H1 (cell line): ENCODE data around the gene KCNQ1OT1. TPM values are rescaled to one million over a fixed set of nuclear protein-coding genes. Genes with fewer than 3 reads are reported as not detected.

Experiments used
- BACH1 ChIP-seq: IDR thresholded peaks from 2 replicates; pipeline ENCODE4 v1.6.1; 2012; ENCODE audit warnings: low read length, improper control_type of control experiment
- CHD2 ChIP-seq: IDR thresholded peaks from 2 replicates; pipeline ENCODE4 v1.6.1; 2012; ENCODE audit warnings: low read length, improper control_type of control experiment
- EP300 ChIP-seq, 2 experiments: IDR thresholded peaks; 1 replicate in 1 of 2; 2 replicates in 1 of 2; pipeline ENCODE4 v1.6.1; 2011 to 2012; ENCODE audit warnings: low read depth in 2 of 2, low read length in 2 of 2, mild to moderate bottlenecking in 2 of 2, borderline replicate concordance in 1 of 2, inconsistent platforms in 1 of 2, moderate library complexity in 1 of 2
- RNF2 ChIP-seq: fragments of 200-900, 300-1000 bp; sonication (generic); IDR thresholded peaks from 2 replicates; pipeline ENCODE4 v1.7.1; 2016; ENCODE audit warnings: borderline replicate concordance, low read depth, mild to moderate bottlenecking, antibody characterized with exemption, low read length; ENCODE audit not compliant: poor library complexity, severe bottlenecking; ENCODE audit errors: missing control alignments
- SAP30 ChIP-seq: fragments of 300-600 bp; sonication (generic); IDR thresholded peaks from 2 replicates; pipeline ENCODE4 v1.7.1; 2012; ENCODE audit warnings: low read length, moderate library complexity, mild to moderate bottlenecking, inconsistent platforms; ENCODE audit not compliant: insufficient read depth, insufficient replicate concordance
- SIN3A ChIP-seq, 2 experiments: IDR thresholded peaks in 1 of 2; conservative IDR thresholded peaks in 1 of 2; 2 replicates each; pipeline ENCODE4 v1.6.1; 2011 to 2012; ENCODE audit warnings: low read length in 2 of 2, improper control_type of control experiment in 1 of 2, low read depth in 1 of 2, mild to moderate bottlenecking in 1 of 2
- SP1 ChIP-seq: IDR thresholded peaks from 2 replicates; pipeline ENCODE4 v1.6.1; 2011; ENCODE audit warnings: low read depth, low read length
- SP2 ChIP-seq: IDR thresholded peaks from 2 replicates; pipeline ENCODE4 v1.6.1; 2012; ENCODE audit warnings: mild to moderate bottlenecking, low read length, inconsistent platforms
- SP4 ChIP-seq: IDR thresholded peaks from 2 replicates; pipeline ENCODE4 v1.6.1; 2012; ENCODE audit warnings: low read length, inconsistent platforms
- TAF1 ChIP-seq: IDR thresholded peaks from 2 replicates; pipeline ENCODE4 v1.6.1; 2011; ENCODE audit warnings: mild to moderate bottlenecking, low read depth, low read length
- polyA plus RNA-seq, 7 experiments: library from polyadenylated mRNA; depleted of rRNA in 3 of 7; stranded (reverse) in 5 of 7; unstranded in 2 of 7; fragments of >200 nt in 5 of 7; fragments of 200-250 nt in 2 of 7; gene quantifications; 1 replicate in 5 of 7; 2 replicates in 1 of 7; 4 replicates in 1 of 7; pipeline versions ENCODE4 v1.2.1 to v1.2.3, GENCODE V29; 2011 to 2013; ENCODE audit warnings: missing spikeins in 2 of 7, mixed read lengths in 2 of 7
- total RNA-seq: library from RNA; stranded (reverse); fragmentation: NEBNext Ultra II Directional; extraction: Animal tissue kit (Norgen Biotek cat#: 25700); gene quantifications from 2 replicates; pipeline ENCODE4 v1.2.1, GENCODE V29; 2021

The KCNQ1OT1 gene
- total and polyA plus RNA-seq, 2 of the 8 experiments (the other 6 are each of a cell fraction or from before 2014, with no cell fraction given) = 0.21 to 1.2 TPM

- TF ChIP-seq SIN3A (conservative IDR thresholded peaks at IDR 0.05 in 1 of 2, IDR thresholded peaks at IDR 0.05 in 1 of 2; ENCODE audit: low read depth in 1 of 2, low read length in 2 of 2) (no peak), SP1 (no peak), RNF2 (no peak), SAP30 (no peak), TAF1 (no peak), SP2 (no peak), EP300 (IDR thresholded peaks at IDR 0.05; ENCODE audit: borderline replicate concordance in 1 of 2, low read depth in 2 of 2, low read length in 2 of 2) (no peak), SP4 (no peak), CHD2 (no peak), BACH1 (no peak)
- TF ChIP-seq, all 59 proteins: peak for 0
Measured at GRCh38 chr11:2714871-2715270, 15.1 kb upstream of the KCNQ1OT1 start (continued).
